ENCODE results near the gene REC8. TPM values are rescaled to one million over a fixed set of nuclear protein-coding genes. Genes with fewer than 3 reads are reported as not detected.
"Not testable (repeated sequence)": the region's sequence is repeated elsewhere in the genome, so short reads cannot be mapped to it uniquely, and the experiment has no call there.

The REC8 gene
- total RNA-seq, 1 donor from 2014 or later, result 34.6 TPM

DNA sequence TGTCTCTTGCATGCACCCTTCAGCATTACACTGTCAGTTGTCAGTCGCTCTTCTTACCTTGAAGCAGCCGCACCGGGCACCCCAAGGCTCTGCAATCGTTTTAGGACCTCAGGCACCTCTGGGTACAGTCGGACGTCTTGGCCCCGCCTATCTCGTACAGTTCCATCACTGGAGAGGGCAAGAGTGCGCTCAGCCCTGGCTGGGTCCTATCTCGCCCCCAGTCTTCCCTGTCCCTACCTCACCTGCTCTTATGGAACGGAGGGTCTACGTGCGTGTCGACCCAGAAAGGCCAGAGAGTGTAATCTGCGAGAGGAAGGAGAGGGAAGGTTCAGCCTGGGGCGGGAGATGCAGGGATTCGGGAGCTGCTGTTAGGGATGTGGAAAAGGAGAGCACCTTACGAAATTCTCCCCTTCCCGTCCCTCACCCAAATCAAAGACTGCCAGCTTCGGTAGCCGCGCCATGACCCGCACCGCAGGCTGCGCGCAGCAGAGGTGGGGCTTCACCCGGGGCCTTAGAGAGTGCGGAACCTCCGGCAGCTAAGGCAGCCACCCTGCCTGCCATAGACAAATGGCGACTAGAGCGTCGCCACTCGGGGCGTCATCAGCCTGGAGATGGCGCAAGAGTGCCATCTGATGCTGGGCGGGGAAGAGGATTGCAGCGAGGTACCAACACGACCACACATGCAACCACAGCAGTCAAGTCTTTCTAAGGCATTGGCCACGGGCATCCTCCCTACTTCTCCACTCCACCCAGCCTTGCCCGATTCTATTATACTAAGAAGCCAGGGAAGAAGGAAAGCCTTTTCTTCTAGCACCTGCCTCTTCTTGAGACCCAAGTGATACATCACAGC is 43.8 kb downstream of the REC8 start, which contains the start of gene MDP1:
Gene MDP1, minus strand, starts transcription at position 572 of the 850 bp plus-strand sequence. Its CDS starts 111 bp downstream, at position 461.
- Mint-ChIP-seq H3K36me3 (peaks cover 6% of the 10 kb centered on the region), H3K4me3 (peak within 1 kb of the TSS; percentile 96), H3K27ac (peak within 1 kb of the TSS; percentile 8), H3K27me3 (ENCODE audit: insufficient read depth, low read depth) (peaks cover 2% of the 10 kb centered on the region), H3K4me1 (peaks cover 24% of the 10 kb centered on the region), H3K9me3 (no peaks in the 10 kb centered on the region)
- Histone ChIP-seq H2AFZ (replicated peaks) (peak within 1 kb of the TSS; percentile 78), H3K4me2 (peak within 1 kb of the TSS; percentile 86), H3K79me2 (ENCODE audit: low read depth) (peaks cover 51% of the 10 kb centered on the region), H3K9me3 (ENCODE audit: low read depth) (no peaks in the 10 kb centered on the region), H4K20me1 (ENCODE audit: low read depth) (peaks cover 20% of the 10 kb centered on the region), H3K4me3 (peak within 1 kb of the TSS; percentile 78), H3F3A (ENCODE audit: low read depth) (peaks cover 36% of the 10 kb centered on the region), H3K27me3 (no peaks in the 10 kb centered on the region), H3K9ac (peak within 1 kb of the TSS; percentile 72), H3K27ac (no peak within 1 kb of the TSS), H3K36me3 (no peaks in the 10 kb centered on the region), H3K4me1 (peaks cover 3% of the 10 kb centered on the region)
- TF ChIP-seq, protein P1, sequence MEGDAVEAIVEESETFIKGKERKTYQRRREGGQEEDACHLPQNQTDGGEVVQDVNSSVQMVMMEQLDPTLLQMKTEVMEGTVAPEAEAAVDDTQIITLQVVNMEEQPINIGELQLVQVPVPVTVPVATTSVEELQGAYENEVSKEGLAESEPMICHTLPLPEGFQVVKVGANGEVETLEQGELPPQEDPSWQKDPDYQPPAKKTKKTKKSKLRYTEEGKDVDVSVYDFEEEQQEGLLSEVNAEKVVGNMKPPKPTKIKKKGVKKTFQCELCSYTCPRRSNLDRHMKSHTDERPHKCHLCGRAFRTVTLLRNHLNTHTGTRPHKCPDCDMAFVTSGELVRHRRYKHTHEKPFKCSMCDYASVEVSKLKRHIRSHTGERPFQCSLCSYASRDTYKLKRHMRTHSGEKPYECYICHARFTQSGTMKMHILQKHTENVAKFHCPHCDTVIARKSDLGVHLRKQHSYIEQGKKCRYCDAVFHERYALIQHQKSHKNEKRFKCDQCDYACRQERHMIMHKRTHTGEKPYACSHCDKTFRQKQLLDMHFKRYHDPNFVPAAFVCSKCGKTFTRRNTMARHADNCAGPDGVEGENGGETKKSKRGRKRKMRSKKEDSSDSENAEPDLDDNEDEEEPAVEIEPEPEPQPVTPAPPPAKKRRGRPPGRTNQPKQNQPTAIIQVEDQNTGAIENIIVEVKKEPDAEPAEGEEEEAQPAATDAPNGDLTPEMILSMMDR (IDR thresholded peaks at IDR 0.05), result peak; percentile 73
- TF ChIP-seq EZH2phosphoT487 (IDR thresholded peaks at IDR 0.05) (no peak), EZH2 (IDR thresholded peaks at IDR 0.05) (no peak)
- peak; percentile 94 for DNase-seq (ENCODE audit: low spot score)

GRCh38 chr14:24216345-24216699 is 44.4 kb downstream of the REC8 start:
- Histone ChIP-seq H3K27me3 (no peaks in the 10 kb centered on the region), H3K9ac (no peak overlapping the region), H3K27ac (no peak overlapping the region), H3K4me2 (no peak overlapping the region), H3K79me2 (ENCODE audit: low read depth) (peaks cover 54% of the 10 kb centered on the region), H3K4me3 (no peak overlapping the region), H3K9me3 (ENCODE audit: low read depth) (no peaks in the 10 kb centered on the region), H3F3A (ENCODE audit: low read depth) (peaks cover 36% of the 10 kb centered on the region), H2AFZ (replicated peaks) (no peak overlapping the region), H3K36me3 (no peaks in the 10 kb centered on the region), H4K20me1 (ENCODE audit: low read depth) (peaks cover 25% of the 10 kb centered on the region), H3K4me1 (peaks cover 3% of the 10 kb centered on the region)
- TF ChIP-seq EZH2 (IDR thresholded peaks at IDR 0.05), result no peak
- TF ChIP-seq EZH2phosphoT487 (IDR thresholded peaks at IDR 0.05), result no peak
- TF ChIP-seq, protein P1 (IDR thresholded peaks at IDR 0.05), result no peak
- peak overlapping the region; percentile 8 for H3K27ac Mint-ChIP-seq
- no peaks in the 10 kb centered on the region for H3K9me3 Mint-ChIP-seq
- H3K27me3 Mint-ChIP-seq (ENCODE audit: insufficient read depth, low read depth), result peaks cover 2% of the 10 kb centered on the region
- DNase-seq (ENCODE audit: low spot score), result no peak
- peaks cover 6% of the 10 kb centered on the region for H3K36me3 Mint-ChIP-seq
- H3K4me3 Mint-ChIP-seq, result peak overlapping the region; percentile 96
- peaks cover 23% of the 10 kb centered on the region for H3K4me1 Mint-ChIP-seq

GRCh38 chr14:24216876-24217275 is 45.0 kb downstream of the REC8 start:
- H3K9me3 ChIP-seq (ENCODE audit: low read depth); H3K27me3 ChIP-seq; H3K27ac Mint-ChIP-seq; H3K36me3 ChIP-seq; DNase-seq (ENCODE audit: low spot score); H3K36me3 Mint-ChIP-seq; H3K9me3 Mint-ChIP-seq; H3K4me1 ChIP-seq; H2AFZ ChIP-seq (replicated peaks); H3K4me2 ChIP-seq; H3K27me3 Mint-ChIP-seq (ENCODE audit: insufficient read depth, low read depth); H3K4me3 ChIP-seq; H3K27ac ChIP-seq; H3K9ac ChIP-seq; H3K4me3 Mint-ChIP-seq: not testable (repeated sequence)
- H4K20me1 ChIP-seq (ENCODE audit: low read depth), result peaks cover 25% of the 10 kb centered on the region
- peaks cover 36% of the 10 kb centered on the region for H3F3A ChIP-seq (ENCODE audit: low read depth)
- H3K4me1 Mint-ChIP-seq, result peaks cover 23% of the 10 kb centered on the region
- peaks cover 54% of the 10 kb centered on the region for H3K79me2 ChIP-seq (ENCODE audit: low read depth)

DNA sequence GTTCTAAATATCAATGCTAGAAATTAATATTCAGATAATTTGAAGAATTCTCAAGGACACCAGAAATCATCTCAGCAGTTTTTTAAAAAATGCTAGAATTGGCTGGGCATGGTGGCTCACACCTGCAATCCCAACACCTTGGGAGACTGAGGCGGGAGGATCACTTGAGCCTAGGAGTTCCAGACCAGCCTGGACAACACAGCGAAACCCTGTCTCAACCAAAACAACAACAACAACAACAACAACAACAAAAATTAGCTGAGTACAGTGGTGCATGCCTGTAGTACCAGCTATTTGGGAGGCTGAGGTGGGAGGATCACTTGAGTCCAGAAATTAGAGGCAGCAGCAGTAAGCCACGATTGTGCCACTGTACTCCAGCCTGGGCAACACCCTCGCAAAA is 47.2 kb downstream of the REC8 start:
- H3K79me2 ChIP-seq (ENCODE audit: low read depth), result peaks cover 67% of the 10 kb centered on the region
- Mint-ChIP-seq H3K27ac (no peak overlapping the region), H3K4me1 (peaks cover 12% of the 10 kb centered on the region), H3K9me3 (no peaks in the 10 kb centered on the region), H3K36me3 (no peaks in the 10 kb centered on the region), H3K27me3 (ENCODE audit: insufficient read depth, low read depth) (no peaks in the 10 kb centered on the region), H3K4me3 (no peak overlapping the region)
- H2AFZ ChIP-seq (replicated peaks), result no peak overlapping the region
- H3F3A ChIP-seq (ENCODE audit: low read depth), result peaks cover 16% of the 10 kb centered on the region
- no peak overlapping the region for H3K27ac ChIP-seq
- H3K36me3 ChIP-seq, result no peaks in the 10 kb centered on the region
- peaks cover 33% of the 10 kb centered on the region for H4K20me1 ChIP-seq (ENCODE audit: low read depth)
- H3K9me3 ChIP-seq (ENCODE audit: low read depth), result no peaks in the 10 kb centered on the region
- H3K9ac ChIP-seq, result no peak overlapping the region
- H3K27me3 ChIP-seq, result no peaks in the 10 kb centered on the region
- TF ChIP-seq EZH2phosphoT487 (IDR thresholded peaks at IDR 0.05) (no peak), EZH2 (IDR thresholded peaks at IDR 0.05) (no peak)
- TF ChIP-seq, protein P1 (IDR thresholded peaks at IDR 0.05), result no peak
- H3K4me2 ChIP-seq, result no peak overlapping the region
- DNase-seq (ENCODE audit: low spot score), result no peak
- no peak overlapping the region for H3K4me3 ChIP-seq
- H3K4me1 ChIP-seq, result no peaks in the 10 kb centered on the region

Data from neural progenitor cell (in vitro differentiated cells).